22Rv1 (cell line): Measurements from ENCODE around the gene ADGRG2.

Source experiments
- CTCF ChIP-seq: fragments of 450-650 bp; IDR thresholded peaks from 2 replicates; pipeline ENCODE4 v1.5.1; 2017; ENCODE audit warnings: mild to moderate bottlenecking
- ZFX ChIP-seq: fragments of 450-650 bp; IDR thresholded peaks from 2 replicates; pipeline ENCODE4 v1.6.1; 2017; ENCODE audit warnings: antibody characterized with exemption, borderline replicate concordance

GRCh38 chrX:18951032-18951431 is 171.2 kb downstream of the ADGRG2 start:
- TF ChIP-seq CTCF, result no peak
- no peak for TF ChIP-seq ZFX
